K562 (cell line): ENCODE measurements around the gene GAMT. TPM values are rescaled to one million over a fixed set of nuclear protein-coding genes. Genes with fewer than 3 reads are reported as not detected.
A peak's percentile ranks its signal among the peaks of the same experiment; 100 is the strongest.

Experiments
- ATF3 ChIP-seq, 2 experiments: fragments of 450-650 bp in 1 of 2; sonication (generic) in 1 of 2; formaldehyde crosslinking in 1 of 2; IDR thresholded peaks in 1 of 2; conservative IDR thresholded peaks in 1 of 2; 2 replicates each; pipeline versions ENCODE4 v1.6.1 to v1.8.1; 2016 to 2023; ENCODE audit warnings: mild to moderate bottlenecking in 2 of 2, moderate library complexity in 2 of 2, inconsistent platforms in 1 of 2, missing genetic modification reagents in 1 of 2
- CTCF ChIP-seq, 3 experiments: IDR thresholded peaks in 2 of 3; conservative IDR thresholded peaks in 1 of 3; 2 replicates each; pipeline ENCODE4 v1.5.1; 2011 to 2012; ENCODE audit warnings: low read length in 3 of 3, mild to moderate bottlenecking in 3 of 3, control low read depth in 2 of 3, improper control_type of control experiment in 1 of 3, inconsistent platforms in 1 of 3, low read depth in 1 of 3, mixed read lengths in 1 of 3, moderate library complexity in 1 of 3; ENCODE audit not compliant: insufficient read depth in 2 of 3
- E4F1 ChIP-seq: fragments of 250-450 bp; sonication (Bioruptor Pico); IDR thresholded peaks from 2 replicates; pipeline ENCODE4 v1.5.0; 2021; ENCODE audit warnings: mild to moderate bottlenecking, borderline replicate concordance
- EGR1 ChIP-seq: fragments of 450-650 bp; conservative IDR thresholded peaks from 2 replicates; pipeline ENCODE4 v1.6.1; 2017; ENCODE audit warnings: mild to moderate bottlenecking
- ETV1 ChIP-seq: fragments of 450-650 bp; conservative IDR thresholded peaks from 2 replicates; pipeline ENCODE4 v1.6.1; 2016; ENCODE audit warnings: missing genetic modification characterization, control low read depth, low read depth, missing compliant biosample characterization
- GTF2A2 ChIP-seq: IDR thresholded peaks from 2 replicates; pipeline ENCODE4 v1.6.1; 2016; ENCODE audit warnings: mild to moderate bottlenecking, missing genetic modification characterization, missing compliant biosample characterization
- JUND ChIP-seq, 2 experiments: IDR thresholded peaks; 2 replicates in 1 of 2; 3 replicates in 1 of 2; pipeline ENCODE4 v1.6.1; 2011; ENCODE audit warnings: borderline replicate concordance in 2 of 2, low read depth in 2 of 2, low read length in 2 of 2, improper control_type of control experiment in 1 of 2, missing biosample characterization in 1 of 2, missing genetic modification characterization in 1 of 2, missing genetic modification reagents in 1 of 2
- PKNOX1 ChIP-seq: fragments of 450-650 bp; IDR thresholded peaks from 2 replicates; pipeline ENCODE4 v1.6.1; 2016
- RAD21 ChIP-seq, 2 experiments: fragments of 250-450 bp in 1 of 2; fragments of 450-650 bp in 1 of 2; sonication (Bioruptor Pico) in 1 of 2; formaldehyde crosslinking in 1 of 2; IDR thresholded peaks in 1 of 2; conservative IDR thresholded peaks in 1 of 2; 2 replicates each; pipeline versions ENCODE4 v1.4.0 to v1.8.0; 2020 to 2022; ENCODE audit warnings: mild to moderate bottlenecking in 2 of 2, moderate library complexity in 1 of 2
- TAF9B ChIP-seq: fragments of 450-650 bp; IDR thresholded peaks from 2 replicates; pipeline ENCODE4 v1.6.1; 2018; ENCODE audit warnings: mild to moderate bottlenecking; ENCODE audit not compliant: partially characterized antibody
- TFE3 ChIP-seq: fragments of 450-650 bp; formaldehyde crosslinking; IDR thresholded peaks from 2 replicates; pipeline ENCODE4 v1.4.0; 2020; ENCODE audit warnings: mild to moderate bottlenecking, mixed read lengths
- ZBTB33 ChIP-seq: sonication (generic); formaldehyde crosslinking; IDR thresholded peaks from 2 replicates; pipeline ENCODE4 v1.8.1; 2023; ENCODE audit warnings: mild to moderate bottlenecking, missing genetic modification reagents
- ZC3H11A ChIP-seq: IDR thresholded peaks from 2 replicates; pipeline ENCODE4 v1.6.1; 2012; ENCODE audit warnings: low read depth, low read length, improper control_type of control experiment
- ZNF146 ChIP-seq: IDR thresholded peaks from one replicate; pipeline ENCODE4 v1.6.1; 2018; ENCODE audit warnings: missing compliant biosample characterization; ENCODE audit not compliant: unreplicated experiment
- ZNF644 ChIP-seq: fragments of 200-800 bp; sonication (Bioruptor generic); IDR thresholded peaks from 2 replicates; pipeline ENCODE4 v1.6.1; 2016; ENCODE audit warnings: low read depth, missing genetic modification characterization, missing compliant biosample characterization
- polyA plus RNA-seq, 8 experiments: library from polyadenylated mRNA; depleted of rRNA in 4 of 8; stranded (reverse) in 5 of 8; unstranded in 3 of 8; fragments of >200 nt; fragmentation: Nextera tagmentation in 2 of 8; fragmentation: Illumina TruSeq in 1 of 8; extraction: Ambion mirVana in 2 of 8; extraction: Trizol in 1 of 8; gene quantifications; 2 replicates each; pipeline versions ENCODE4 v1.2.1 to v1.2.3, GENCODE V29; 2011 to 2014; ENCODE audit warnings: inconsistent platforms in 1 of 8, missing spikeins in 1 of 8
- total RNA-seq, 7 experiments: library from RNA; depleted of rRNA in 6 of 7; stranded (reverse); fragments of >200 nt in 6 of 7; fragmentation: Illumina TruSeq in 2 of 7; extraction: Trizol in 2 of 7; gene quantifications; 2 replicates each; pipeline versions ENCODE4 v1.2.1 to v1.2.3, GENCODE V29; 2011 to 2021; ENCODE audit warnings: low replicate concordance in 1 of 7

GAMT gene
- total and polyA plus RNA-seq, 9 of the 15 experiments (the other 6 are each of a cell fraction or from before 2014, with no cell fraction given) = 1.3 to 35.3 (median 27.2) TPM

GRCh38 chr19:1410136-1410786, 8.9 kb upstream of the GAMT start (continued):
- TF ChIP-seq CTCF (IDR thresholded peaks at IDR 0.05 in 2 of 3, conservative IDR thresholded peaks at IDR 0.05 in 1 of 3; ENCODE audit: insufficient read depth in 2 of 3, low read depth in 1 of 3, low read length in 3 of 3) (0 out of 6 replicates have a peak, but pooled peaks of 1 of the 3 experiments have one; percentile 8), ETV1 (tag) (no peak), ZNF644 (tag) (no peak), PKNOX1 (no peak), RAD21 (CRISPR knock-in tag; conservative IDR thresholded peaks at IDR 0.05 in 1 of 2, IDR thresholded peaks at IDR 0.05 in 1 of 2) (no peak), E4F1 (CRISPR knock-in tag) (no peak), ZNF146 (CRISPR knock-in tag) (no peak), GTF2A2 (tag) (no peak), TFE3 (no peak), JUND (IDR thresholded peaks at IDR 0.05; ENCODE audit: borderline replicate concordance, low read depth, low read length) (0 out of 2 replicates have a peak, but pooled peaks have one; percentile 6), JUND (tag; IDR thresholded peaks at IDR 0.05; ENCODE audit: borderline replicate concordance, low read depth, low read length) (no peak), TAF9B (no peak), ZBTB33 (CRISPR knock-in tag) (peak; percentile 96), ATF3 (IDR thresholded peaks at IDR 0.05) (0 out of 2 replicates have a peak, but pooled peaks have one; percentile 11), ATF3 (CRISPR knock-in tag; conservative IDR thresholded peaks at IDR 0.05) (no peak), ZC3H11A (no peak), EGR1 (no peak)
